Activated CD4-positive, alpha-beta T cell treated with anti-CD3 and anti-CD28 coated beads, Interleukin-2, amount 50 U/mL, for 24 hours (primary cell): ENCODE data around the gene CCDC70.
"Not testable (repeated sequence)": the region's sequence is repeated elsewhere in the genome, so short reads cannot be mapped to it uniquely, and the experiment has no call there.

Experiments
- DNase-seq, 2 donors: peaks; one replicate each; pipeline ENCODE4 v3.0.0-alpha.2; 2020; ENCODE audit warnings: low read depth in 1 of 2, low spot score in 1 of 2

Gene CCDC70

DNA sequence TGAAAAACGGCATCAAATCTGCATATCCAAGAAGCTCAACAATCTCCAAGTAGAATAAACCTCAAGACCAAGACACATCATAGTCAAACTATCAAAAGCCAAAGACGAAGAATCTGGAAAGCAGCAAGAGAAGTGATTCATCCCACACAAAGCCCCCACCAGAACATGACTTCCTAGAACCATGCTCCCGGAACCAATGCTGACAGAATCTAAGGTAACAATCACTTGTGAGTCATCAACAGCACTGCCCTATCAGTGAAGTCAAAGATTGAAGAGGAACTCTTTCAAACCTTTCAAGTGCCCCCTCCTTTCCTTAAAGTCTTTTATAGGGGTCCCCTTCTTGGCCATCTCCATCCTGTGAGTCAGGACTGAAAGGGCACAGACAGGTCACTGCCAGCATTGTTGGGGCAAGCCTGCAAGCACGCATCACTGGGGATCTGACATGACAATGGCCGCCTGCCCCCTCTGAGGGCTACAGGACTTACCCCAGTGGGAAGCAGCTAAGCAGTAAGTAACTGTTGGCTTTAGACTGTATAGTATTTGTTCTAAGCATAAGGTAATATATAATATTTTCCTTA, at the start of gene CCDC70:
Gene CCDC70 (plus strand): TSS at position 247 of the 578 bp plus-strand sequence. CDS start 3,443 bp downstream, outside the sequence.
- peak in 1 of 2 donors; percentile 28 for DNase-seq

DNA sequence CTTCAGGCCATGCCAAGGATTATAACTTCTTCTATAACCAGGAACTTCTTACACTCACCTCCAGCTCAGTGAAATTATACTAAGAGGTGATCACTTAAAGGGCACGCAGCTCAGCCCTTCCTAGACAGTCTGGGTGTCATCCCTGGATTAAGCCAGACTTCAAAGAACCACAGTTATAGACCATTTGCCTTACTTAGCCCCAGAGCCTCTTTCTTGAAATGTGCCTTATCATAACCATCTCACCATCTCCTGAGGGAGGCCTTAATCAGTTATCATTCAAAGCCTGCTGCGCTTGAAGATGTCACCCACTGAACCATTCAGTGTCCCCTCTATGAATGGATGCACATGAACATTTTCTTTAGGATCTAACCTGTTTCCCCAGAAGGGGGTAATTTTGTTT, 47.7 kb upstream of the CCDC70 start:
- DNase-seq: no peak

DNA sequence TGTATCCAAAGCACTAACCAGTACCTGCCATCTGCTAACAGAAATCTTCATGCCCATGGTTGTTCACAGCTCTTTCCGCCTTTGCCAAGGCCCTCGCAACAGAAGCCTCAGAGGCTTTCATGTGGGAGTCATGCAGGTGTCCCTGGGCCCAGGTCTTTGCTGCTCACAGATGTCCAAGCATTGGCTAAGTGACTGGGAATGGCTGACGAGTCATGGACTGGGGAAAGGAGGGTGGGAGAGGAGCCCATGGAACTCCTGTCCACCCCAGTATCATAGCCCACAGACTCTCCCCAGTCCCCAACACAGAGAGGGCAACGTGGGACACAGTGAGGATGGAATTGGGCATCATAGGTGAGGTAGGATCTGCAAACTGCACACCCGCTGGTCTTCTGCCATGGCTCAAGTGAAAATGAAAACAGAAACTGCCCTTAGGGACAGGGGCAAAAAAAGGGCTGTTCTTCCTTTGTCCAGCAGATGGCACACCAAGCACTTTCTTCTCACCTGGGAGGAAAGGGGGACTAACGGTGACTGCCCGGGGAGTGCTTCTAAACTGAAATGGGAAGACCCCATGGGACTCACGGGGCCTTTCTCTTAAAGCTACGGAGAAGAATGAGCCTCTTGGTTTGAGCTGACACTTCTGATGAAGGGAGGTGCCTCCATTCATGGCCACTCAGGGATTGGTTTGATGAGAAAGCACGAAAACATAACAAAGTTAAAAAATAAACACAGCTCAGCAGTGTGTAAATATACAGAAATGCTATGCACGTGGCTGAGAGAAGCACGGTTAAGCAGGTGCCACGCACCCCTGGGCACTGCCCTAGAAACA, 46.7 kb upstream of the CCDC70 start:
- DNase-seq: peak in 1 of 2 donors; percentile 47

DNA sequence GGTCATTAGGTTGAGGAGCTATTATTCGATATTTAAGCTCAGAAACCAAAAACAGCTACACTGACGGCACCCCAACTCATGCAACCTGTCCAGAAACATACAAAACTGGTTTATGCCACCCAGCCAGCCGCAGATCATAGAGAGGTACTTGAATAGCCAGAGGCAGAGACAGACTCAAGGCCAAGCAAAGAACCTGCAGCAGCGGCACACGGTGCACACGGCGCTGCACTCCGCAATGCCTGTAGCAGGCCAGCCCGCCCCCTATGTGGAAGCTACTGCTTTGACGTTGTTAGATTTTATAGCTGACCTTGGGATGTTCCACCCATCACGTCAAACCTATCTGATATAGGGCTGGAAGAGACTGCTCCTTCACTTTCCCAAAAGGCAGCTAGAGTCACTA, 45.9 kb upstream of the CCDC70 start:
- DNase-seq: no peak

DNA sequence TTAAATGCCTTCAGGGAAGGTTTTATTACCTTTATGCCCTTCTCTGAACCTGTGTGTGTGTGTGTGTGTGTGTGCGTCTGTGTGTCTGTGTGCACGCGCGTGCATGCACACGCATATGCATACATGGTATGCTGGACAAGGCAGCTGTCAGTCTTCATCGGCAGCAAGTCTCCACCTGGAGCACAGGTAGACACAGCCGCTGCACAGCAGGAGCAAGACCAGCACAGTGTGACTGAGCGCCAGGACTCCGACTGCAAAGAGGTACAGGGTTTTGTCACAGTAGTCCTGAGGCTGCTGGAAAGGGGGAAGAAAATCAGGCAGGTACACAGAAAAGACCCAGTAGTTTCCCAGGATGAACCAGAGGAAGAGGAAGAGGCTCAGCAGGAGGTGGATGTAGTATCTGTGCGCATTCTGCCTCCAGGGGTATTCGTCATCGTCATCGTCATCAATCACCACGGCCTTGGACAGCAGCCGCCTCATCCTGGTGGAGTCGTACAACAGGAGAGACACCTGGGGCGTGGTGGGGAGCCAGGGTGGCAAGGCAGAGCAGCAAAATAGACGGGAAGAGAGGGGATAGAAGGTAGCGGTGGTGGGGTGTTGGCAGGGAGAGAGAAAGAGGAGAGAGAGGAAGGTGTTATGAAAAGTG, 45.0 kb upstream of the CCDC70 start:
- no peak for DNase-seq

DNA sequence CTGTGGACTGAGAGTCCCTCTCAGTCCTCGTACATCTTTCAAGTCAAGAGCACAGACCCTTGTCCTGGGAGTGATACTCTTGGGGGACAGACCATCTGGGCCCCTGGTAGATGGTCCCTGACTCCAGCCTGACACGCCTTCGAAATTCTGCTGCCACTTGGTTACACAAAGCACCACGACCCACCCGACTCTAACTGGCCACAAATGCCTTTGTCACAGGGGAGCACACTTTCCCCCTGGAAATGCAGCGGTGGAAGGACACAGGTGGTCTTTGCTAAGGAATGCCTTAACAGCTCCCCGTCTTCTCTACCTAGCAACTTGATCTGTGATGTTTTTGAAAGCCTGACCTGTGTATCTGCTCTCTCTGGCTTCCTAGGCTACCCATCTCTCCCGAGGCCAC, 44.1 kb upstream of the CCDC70 start:
- no peak for DNase-seq

DNA sequence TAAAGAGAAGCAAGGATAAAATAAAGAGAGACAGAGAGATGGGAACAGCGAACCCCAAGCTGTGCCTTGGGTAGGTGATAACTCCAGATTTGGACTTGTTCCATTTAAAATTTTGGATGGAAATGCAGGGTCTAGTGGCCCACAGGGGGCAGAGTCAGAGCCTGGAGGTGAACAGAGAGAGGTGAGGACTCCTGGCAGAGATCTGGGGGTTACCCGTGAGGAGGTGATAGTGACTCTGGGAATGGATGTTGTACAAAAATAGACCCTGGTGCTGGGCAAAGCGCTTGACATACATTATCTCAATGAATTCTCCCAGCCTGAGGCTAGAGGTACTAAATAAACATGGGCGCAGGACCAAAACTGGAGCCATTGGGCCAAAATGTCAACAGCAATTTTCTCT, 43.5 kb upstream of the CCDC70 start:
- DNase-seq: no peak

DNA sequence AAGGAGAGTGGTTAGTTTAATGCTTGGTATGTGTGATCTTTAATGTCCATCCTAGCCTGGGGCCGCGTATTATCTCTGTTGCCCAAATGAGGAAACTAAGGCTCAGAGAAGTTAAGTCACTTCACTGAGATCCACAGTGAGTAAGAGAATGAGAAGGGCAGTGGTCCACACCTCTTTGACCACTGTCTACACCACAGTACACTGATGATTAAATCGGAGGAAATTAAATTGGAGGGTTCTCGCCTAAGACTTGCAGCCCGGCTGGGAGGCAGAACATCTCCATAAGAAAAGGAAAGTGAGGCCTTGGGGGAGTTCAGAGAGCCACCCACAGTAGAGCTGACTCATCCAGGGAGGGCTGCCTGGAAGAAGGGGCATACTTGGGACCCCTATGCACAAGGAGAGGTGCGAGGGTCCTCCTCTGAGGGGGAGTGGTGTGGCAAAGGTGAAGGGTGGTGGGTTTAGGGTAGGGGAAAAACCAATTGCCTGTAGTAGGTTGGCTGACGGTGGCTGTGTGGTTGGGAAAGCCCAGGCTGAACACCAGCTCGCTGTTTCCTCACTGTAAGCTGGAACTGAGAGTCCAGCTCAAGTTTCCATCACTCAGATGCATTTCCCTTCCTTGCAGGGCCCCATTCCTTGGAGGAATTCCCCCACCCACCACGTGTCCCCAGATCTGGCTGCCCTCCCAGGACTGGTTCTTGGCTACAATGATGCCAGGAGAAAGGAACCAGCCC, 42.8 kb upstream of the CCDC70 start:
- DNase-seq: peak; percentile 42 to 64

DNA sequence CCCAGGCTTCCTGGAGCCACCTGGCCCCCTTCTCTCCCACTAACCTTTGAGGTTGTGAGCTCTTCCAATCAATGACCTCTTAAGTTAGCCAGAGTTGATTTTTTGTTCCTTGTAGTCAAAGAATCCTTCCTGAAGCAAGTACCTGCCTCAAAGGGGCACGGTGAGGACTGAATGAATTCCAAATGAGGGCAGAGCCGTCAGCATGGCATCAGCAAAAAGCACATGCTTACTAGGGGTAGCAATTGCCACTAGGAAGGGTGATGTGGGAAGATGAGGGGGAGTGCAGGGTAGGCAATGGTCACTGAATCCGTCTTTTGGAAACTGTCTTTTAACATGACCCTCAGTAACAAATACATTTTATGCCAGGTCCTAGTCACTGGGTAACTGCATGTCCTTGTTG, 42.2 kb upstream of the CCDC70 start:
- no peak for DNase-seq

DNA sequence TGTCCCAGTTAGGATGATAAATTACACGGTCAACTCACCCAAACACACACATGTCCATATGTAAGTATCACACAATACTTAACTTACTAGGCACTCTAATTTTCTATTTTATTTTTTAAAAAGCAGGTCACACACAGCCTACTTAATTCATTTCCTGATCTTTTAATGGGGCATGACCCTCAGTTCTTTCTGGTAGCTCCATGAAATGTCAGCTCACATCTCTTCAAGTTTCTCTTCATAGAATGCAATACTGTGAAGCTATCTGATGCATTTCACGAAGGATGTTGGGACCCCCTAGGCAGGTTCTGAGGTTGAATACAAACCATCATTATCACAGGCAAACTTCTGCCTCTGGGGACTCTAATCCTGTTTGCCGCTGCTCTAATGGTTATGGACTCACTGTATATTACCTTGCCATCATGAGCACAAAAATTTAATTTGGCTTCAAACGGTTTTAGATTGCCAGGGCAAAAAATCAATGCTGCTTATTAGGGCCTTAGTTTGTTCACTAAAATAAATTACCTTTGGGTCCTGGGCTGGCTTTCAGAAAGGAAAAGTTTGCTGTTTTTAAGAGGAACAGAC, 41.7 kb upstream of the CCDC70 start:
- DNase-seq: no peak

DNA sequence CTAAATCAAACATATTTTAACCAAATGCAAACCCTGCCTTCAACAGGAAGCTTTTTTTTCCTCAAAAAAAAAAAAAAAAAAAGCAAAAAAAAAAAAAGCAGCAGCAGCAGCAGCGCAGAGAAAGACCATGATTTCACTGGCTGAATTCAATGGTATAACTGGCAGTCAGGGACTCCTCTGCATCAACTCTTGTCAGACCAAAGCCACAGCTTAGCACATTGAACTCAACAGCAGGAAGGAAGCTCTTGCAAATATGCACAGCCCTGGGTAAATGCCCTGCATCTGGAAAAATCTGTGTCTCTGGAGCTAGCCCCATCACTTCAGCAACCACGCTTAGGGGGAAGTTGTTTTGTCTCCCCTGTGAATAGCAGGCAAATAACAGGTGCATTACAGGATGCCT, 40.2 kb upstream of the CCDC70 start:
- DNase-seq: no peak

DNA sequence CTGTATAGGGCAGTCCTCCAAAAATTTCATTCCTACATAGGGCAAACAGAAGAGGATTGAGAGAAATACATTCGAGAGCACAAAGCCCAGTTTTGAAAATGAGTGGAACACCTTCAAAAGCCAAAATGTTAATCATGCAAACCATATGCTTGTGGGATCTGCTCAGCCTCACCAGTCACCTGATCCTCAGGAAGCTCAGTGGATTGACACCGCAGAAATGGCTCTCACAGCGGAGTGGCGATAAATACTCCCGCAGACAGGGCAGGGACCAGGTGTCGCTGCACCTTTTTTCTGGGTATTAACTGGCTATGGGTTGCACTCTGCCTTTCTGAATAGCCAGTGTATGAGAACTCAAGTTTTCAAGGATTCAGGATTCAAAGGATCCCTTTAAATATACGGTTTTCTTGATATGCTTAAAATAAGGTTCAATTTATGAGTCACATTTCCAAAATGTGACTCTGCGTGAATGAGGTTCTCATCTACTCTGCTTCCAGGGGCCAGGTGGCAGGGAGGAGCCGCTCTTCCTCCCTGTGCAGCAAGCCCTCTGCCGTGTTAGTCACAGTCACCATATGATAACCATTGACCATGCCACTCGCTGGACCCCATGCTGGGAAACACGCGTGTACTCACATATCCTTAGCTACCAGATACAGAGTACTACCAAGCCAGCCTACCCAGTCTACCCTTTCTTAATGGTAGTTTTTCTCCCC, 39.5 kb upstream of the CCDC70 start:
- DNase-seq: no peak

DNA sequence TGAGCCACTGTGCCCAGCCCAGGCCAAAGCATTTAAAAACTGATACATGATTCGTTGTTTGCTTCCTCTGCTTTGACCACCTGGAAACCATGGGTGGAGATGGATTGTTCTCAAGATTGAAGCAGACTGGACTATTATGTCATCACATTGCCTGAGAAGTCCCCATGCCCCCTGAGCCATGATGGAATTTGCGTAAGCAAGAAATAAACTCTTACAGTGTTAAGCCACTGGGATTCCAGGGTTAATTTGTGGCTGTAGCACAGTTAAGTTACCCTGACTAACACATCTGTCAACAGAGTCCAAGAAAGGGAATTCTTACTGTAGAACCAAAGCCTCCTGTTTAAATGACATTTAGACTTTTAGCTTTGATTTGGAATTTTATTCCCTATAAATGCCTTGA, 38.4 kb upstream of the CCDC70 start:
- DNase-seq: no peak

DNA sequence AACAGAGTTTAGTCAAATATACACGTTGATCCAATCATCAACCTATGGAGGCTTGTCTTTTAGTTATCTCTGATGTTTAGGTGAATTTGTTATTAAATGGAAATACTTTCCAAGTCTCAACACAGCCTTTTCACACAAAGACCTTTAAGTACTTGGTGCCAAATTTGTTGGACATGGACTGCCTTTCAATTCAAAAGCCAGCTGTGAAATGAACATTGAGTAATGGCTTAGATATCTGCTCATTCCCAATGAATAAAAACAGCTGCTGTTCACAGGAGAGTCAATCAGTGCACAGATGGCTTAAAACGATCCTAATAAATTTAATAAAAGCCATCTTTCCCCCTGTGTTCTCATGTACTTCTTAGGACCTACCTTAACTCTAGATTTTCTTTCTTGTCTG, 37.9 kb upstream of the CCDC70 start:
- no peak for DNase-seq

DNA sequence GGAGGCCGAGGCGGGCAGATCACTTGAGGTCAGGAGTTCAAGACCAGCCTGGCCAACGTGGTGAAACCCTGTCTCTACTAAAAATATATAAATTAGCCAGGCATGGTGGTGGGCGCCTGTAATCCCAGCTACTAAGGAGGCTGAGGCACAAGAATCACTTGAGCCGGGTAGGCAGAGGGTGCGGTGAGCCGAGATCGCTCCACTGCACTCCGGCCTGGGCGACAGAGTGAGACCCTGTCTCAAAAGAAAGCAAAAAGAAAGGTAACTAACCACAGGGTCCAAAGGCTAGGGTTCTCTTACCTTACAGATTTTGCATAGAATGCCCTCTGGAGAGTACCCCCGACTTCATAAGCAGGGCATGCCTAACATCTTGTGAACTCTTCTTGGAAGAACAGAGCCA, 37.1 kb upstream of the CCDC70 start:
- not testable (repeated sequence) for DNase-seq

DNA sequence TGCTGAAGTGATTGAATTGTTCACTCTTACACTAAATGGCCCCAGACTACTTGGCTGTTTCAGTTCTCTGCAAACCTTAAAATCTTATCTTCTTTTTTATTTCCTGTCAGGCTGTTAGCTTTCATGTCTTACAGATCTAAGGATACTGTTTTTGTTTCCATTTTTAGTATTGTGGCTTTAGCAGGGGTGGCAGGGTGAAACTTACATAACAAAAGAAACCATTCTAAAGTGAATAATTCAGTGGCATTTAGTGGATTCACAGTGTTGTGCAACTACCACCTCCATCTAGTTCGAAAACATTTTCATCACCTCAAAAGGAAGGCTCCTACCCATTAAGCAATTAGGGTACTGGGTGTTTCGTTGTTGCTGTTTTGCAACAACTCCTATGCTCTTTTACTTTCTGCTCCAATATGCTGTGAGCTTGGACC, 36.6 kb upstream of the CCDC70 start:
- no peak for DNase-seq

DNA sequence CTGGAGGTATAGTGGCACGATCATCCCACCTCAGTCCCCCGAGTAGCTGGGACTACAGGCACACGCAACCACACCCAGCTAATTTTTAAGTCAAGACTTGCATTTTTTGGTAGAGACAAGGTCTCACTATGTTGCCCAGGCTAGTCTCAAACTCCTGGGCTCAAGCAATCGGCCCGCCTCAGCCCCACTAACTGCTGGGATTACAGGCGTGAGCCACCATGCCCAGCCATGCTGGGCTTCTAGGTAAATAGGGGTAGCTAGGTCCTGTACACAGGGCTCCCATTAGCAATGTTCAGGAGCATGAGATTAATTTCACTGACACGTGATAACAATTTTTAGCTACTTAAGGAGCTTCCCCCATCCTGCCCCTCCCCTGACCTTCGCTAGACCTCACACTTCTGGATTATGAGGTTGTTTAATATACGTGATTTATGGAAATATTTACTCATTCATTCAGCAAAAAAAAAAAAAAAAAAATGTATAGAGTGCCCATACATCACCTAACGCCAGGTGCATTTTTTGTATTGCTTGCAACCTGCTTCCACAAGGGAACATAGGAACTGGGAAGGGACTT, 36.0 kb upstream of the CCDC70 start:
- DNase-seq: no peak

DNA sequence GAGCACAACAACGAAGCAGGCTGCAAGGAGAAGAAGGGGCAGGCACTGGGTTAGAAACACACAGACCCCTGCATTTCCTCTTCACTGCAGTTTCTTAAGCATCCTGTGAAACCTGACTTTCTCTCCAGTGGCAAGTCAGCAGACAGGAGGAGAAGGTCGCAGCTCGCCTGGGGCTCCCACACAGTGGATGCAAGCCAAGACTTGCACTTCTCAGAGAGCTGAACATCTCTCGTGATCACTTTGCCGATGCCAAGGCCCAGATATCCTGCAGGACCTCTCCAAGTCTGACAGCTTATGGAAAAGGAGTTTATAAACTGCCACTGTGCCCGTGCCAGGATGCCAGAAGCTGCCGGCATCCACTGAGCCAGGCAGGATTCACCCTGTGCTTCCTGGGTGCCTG, 35.2 kb upstream of the CCDC70 start:
- no peak for DNase-seq

DNA sequence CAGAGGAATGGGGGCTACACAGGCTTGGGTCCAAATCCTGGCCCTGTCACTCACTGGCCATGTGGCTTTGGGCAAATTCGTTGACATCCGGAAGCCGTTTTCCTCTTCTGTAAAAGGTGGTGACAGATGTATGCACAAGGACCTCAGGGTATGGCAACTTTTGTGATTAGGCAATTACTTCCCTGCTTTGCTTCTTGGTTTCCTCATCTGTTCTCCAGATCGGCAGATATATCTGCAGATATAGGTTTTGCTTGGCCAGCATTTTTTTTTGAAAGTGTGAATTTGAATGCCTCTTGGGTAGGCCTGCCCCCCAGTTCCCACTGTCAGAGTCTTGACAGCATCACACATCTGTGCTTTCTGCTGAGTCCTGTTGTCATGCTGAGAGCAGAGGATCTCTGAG, 34.5 kb upstream of the CCDC70 start:
- DNase-seq: no peak
